Ishikawa (cell line): ENCODE data around the gene NCR3LG1.

Experiments used
- CEBPB ChIP-seq: IDR thresholded peaks from 2 replicates; pipeline ENCODE4 v1.6.1; 2012
- CREB1 ChIP-seq: IDR thresholded peaks from 2 replicates; pipeline ENCODE4 v1.6.1; 2012; ENCODE audit warnings: low read depth
- EGR1 ChIP-seq: IDR thresholded peaks from 2 replicates; pipeline ENCODE4 v1.6.1; 2012
- EP300 ChIP-seq: IDR thresholded peaks from 2 replicates; pipeline ENCODE4 v1.6.1; 2012; ENCODE audit warnings: borderline replicate concordance
- FOXM1 ChIP-seq: IDR thresholded peaks from 2 replicates; pipeline ENCODE4 v1.6.1; 2012; ENCODE audit warnings: low read depth, borderline replicate concordance
- NFIC ChIP-seq: IDR thresholded peaks from 2 replicates; pipeline ENCODE4 v1.6.1; 2012
- RAD21 ChIP-seq: IDR thresholded peaks from 2 replicates; pipeline ENCODE4 v1.6.1; 2012; ENCODE audit warnings: low read depth
- TAF1 ChIP-seq: IDR thresholded peaks from 2 replicates; pipeline ENCODE4 v1.6.1; 2012; ENCODE audit warnings: low read depth, mild to moderate bottlenecking
- TCF12 ChIP-seq: IDR thresholded peaks from 2 replicates; pipeline ENCODE4 v1.6.1; 2012; ENCODE audit warnings: low read depth
- TEAD4 ChIP-seq: IDR thresholded peaks from 2 replicates; pipeline ENCODE4 v1.6.1; 2012
- YY1 ChIP-seq: IDR thresholded peaks from 2 replicates; pipeline ENCODE4 v1.6.1; 2012; ENCODE audit warnings: low read depth
- ZBTB7A ChIP-seq: IDR thresholded peaks from 2 replicates; pipeline ENCODE4 v1.6.1; 2012; ENCODE audit warnings: low read depth
- TF ChIP-seq, protein P1 (sequence below): IDR thresholded peaks from 2 replicates; pipeline ENCODE4 v1.6.1; 2012
- TF ChIP-seq, protein P2 (sequence below): IDR thresholded peaks from 2 replicates; pipeline ENCODE4 v1.6.1; 2012
- TF ChIP-seq, protein P3 (sequence below): IDR thresholded peaks from 2 replicates; pipeline ENCODE4 v1.6.1; 2012; ENCODE audit warnings: low read depth, mild to moderate bottlenecking

Gene NCR3LG1, protein sequence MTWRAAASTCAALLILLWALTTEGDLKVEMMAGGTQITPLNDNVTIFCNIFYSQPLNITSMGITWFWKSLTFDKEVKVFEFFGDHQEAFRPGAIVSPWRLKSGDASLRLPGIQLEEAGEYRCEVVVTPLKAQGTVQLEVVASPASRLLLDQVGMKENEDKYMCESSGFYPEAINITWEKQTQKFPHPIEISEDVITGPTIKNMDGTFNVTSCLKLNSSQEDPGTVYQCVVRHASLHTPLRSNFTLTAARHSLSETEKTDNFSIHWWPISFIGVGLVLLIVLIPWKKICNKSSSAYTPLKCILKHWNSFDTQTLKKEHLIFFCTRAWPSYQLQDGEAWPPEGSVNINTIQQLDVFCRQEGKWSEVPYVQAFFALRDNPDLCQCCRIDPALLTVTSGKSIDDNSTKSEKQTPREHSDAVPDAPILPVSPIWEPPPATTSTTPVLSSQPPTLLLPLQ

DNA sequence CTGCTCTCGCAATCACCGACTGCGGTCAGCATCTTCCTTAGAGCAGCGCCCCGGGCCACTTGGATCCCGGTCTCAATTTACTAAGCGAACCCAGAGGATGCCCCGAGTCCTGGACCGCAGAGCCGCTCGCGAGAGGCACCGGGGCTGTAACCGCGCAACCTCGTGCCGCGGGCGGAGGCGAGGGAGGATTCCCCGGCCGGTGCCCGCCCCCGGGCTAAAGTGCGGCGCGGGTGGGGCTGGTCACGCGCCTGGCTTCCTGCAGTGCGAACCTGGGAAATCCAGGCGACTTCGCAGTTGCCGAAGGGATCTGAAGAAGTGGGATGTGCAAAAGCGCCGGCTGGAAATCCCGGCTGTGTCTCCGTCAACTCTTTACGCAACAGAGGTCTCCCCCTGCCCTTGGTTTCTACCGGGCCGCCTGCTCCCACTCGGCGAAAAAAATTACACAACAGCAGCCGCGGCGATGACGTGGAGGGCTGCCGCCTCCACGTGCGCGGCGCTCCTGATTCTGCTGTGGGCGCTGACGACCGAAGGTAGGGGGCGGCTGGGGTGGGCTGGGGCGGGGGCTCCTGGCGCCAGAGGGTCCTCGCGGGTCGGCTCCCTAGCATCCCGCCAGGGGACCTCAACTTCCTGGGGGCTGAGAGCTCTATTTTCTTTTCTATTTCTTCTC is at the start of gene NCR3LG1:
Gene NCR3LG1, plus strand, starts transcription at position 291 of the 667 bp plus-strand sequence. Its CDS starts 170 bp downstream, at position 461.
- TF ChIP-seq, protein P1, sequence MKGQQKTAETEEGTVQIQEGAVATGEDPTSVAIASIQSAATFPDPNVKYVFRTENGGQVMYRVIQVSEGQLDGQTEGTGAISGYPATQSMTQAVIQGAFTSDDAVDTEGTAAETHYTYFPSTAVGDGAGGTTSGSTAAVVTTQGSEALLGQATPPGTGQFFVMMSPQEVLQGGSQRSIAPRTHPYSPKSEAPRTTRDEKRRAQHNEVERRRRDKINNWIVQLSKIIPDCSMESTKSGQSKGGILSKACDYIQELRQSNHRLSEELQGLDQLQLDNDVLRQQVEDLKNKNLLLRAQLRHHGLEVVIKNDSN, result peak; percentile 27; the same call in 1 of the 2 replicates
- TF ChIP-seq CREB1, result no peak
- TF ChIP-seq CEBPB, result 0 out of 2 replicates have a peak, but pooled peaks have one; percentile 40
- TF ChIP-seq, protein P2, sequence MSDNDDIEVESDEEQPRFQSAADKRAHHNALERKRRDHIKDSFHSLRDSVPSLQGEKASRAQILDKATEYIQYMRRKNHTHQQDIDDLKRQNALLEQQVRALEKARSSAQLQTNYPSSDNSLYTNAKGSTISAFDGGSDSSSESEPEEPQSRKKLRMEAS, result peak; percentile 52; the same call in 1 of the 2 replicates
- no peak for TF ChIP-seq TCF12
- TF ChIP-seq ZBTB7A, result no peak
- no peak for TF ChIP-seq TEAD4
- no peak for TF ChIP-seq EGR1
- TF ChIP-seq, protein P3, sequence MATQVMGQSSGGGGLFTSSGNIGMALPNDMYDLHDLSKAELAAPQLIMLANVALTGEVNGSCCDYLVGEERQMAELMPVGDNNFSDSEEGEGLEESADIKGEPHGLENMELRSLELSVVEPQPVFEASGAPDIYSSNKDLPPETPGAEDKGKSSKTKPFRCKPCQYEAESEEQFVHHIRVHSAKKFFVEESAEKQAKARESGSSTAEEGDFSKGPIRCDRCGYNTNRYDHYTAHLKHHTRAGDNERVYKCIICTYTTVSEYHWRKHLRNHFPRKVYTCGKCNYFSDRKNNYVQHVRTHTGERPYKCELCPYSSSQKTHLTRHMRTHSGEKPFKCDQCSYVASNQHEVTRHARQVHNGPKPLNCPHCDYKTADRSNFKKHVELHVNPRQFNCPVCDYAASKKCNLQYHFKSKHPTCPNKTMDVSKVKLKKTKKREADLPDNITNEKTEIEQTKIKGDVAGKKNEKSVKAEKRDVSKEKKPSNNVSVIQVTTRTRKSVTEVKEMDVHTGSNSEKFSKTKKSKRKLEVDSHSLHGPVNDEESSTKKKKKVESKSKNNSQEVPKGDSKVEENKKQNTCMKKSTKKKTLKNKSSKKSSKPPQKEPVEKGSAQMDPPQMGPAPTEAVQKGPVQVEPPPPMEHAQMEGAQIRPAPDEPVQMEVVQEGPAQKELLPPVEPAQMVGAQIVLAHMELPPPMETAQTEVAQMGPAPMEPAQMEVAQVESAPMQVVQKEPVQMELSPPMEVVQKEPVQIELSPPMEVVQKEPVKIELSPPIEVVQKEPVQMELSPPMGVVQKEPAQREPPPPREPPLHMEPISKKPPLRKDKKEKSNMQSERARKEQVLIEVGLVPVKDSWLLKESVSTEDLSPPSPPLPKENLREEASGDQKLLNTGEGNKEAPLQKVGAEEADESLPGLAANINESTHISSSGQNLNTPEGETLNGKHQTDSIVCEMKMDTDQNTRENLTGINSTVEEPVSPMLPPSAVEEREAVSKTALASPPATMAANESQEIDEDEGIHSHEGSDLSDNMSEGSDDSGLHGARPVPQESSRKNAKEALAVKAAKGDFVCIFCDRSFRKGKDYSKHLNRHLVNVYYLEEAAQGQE, result no peak
- no peak for TF ChIP-seq EP300

DNA sequence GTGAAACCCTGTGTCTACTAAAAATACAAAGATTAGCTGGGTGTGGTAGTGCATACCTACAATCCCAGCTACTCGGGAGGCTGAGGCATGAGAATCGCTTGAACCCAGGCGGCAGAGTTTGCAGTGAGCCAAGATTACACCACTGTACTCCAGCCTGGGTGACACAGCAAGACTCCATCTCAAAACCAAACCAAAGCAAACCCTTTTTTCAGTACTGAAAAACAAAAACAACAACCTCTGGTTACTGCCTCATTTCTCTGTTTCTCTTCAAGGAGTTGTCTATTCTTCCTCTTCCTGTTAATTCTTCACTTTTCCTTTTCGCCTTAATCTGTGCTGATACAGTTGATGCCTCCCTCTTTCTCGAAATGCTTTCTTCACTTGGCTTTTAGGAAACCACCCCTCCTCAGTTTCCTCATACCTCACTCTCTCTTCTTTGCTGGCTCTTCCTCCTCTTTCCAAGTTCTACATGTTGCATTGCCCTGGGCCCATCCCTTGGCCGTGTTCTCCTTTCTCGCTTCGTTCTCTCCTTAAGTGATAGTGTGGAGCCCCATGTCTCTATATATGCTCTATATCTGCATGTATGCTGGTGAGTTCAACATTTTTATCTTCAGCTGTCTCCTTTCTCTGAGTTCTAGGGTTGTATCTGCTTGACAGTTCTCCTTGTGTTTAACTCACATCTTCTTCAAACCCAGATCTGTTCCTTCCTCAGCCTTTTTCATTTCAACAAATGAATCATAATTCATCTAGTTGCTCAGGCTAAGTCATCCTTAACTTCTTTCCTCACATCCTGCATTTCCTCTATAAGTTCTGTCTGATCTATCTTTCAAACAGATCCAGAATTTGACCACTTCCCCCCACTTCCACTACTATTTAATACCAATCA is 38.0 kb upstream of the NCR3LG1 start:
- TF ChIP-seq FOXM1 (no peak), NFIC (no peak), ZBTB7A (no peak), CREB1 (no peak), CEBPB (no peak), RAD21 (no peak), EGR1 (no peak), TCF12 (no peak), TAF1 (no peak), EP300 (no peak), TEAD4 (no peak), YY1 (no peak)
- TF ChIP-seq, protein P2, result no peak

DNA sequence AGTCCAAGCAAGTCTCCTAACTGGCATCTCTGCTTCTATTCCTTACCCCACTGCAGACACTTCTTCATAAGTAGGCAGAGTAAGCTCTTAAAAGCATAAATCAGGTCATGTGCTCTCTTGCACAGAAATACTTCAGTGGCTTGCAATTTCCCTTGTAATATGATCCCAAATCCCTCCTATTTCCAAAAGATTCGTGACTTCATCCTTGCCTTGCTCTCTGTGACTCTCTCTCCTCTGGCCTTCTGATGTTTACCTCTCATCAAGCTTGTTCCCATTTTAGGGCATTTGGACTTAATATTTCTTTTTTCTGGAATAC is 37.4 kb upstream of the NCR3LG1 start:
- no peak for TF ChIP-seq YY1
- TF ChIP-seq, protein P2, result no peak
- TF ChIP-seq, protein P3, result no peak
- no peak for TF ChIP-seq RAD21
- no peak for TF ChIP-seq ZBTB7A
- TF ChIP-seq, protein P1, result peak; percentile 70
- TF ChIP-seq NFIC, result no peak

DNA sequence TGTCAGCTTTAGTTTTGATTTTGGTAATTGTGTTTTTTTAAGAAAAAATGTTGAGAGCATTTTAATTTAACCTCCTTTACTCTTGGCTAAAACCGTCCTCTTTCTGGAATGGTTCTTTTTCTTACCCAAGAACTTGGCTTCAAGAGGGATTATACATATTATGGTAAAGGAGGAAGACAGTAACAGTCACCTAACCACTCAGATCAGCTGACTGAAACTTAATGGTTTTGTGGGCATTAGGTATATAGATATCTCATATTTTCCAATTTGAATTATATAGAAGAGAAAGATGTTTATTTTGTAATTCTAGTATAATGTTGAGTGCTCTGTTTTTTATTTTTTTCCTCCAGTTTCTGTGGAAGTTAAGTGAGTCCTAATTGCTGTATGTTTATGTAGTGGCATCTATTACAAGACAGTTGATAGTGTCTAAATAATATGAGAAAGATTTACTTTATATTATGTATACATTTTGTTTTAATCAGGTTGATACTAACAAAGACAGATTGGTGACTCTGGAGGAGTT is 36.6 kb upstream of the NCR3LG1 start:
- TF ChIP-seq CREB1, result no peak
- TF ChIP-seq ZBTB7A, result no peak
- no peak for TF ChIP-seq TEAD4
- TF ChIP-seq, protein P3, result no peak
- no peak for TF ChIP-seq FOXM1
- no peak for TF ChIP-seq CEBPB
- no peak for TF ChIP-seq EP300
- no peak for TF ChIP-seq NFIC
- no peak for TF ChIP-seq EGR1
- no peak for TF ChIP-seq RAD21
- no peak for TF ChIP-seq TAF1
- TF ChIP-seq, protein P1, result no peak
- TF ChIP-seq, protein P2, result no peak
- no peak for TF ChIP-seq TCF12
- TF ChIP-seq YY1, result no peak
